Islet of Langerhans (tissue), 1 donor: ENCODE results near the gene KLHL11.
A peak's percentile ranks its signal among the peaks of the same experiment; 100 is the strongest.

Source experiments
- FAIRE-seq: peaks from one replicate; lab custom pipeline; 2011; peaks lifted over from hg19 to GRCh38; lab: Jason Lieb, UNC

Gene KLHL11

DNA sequence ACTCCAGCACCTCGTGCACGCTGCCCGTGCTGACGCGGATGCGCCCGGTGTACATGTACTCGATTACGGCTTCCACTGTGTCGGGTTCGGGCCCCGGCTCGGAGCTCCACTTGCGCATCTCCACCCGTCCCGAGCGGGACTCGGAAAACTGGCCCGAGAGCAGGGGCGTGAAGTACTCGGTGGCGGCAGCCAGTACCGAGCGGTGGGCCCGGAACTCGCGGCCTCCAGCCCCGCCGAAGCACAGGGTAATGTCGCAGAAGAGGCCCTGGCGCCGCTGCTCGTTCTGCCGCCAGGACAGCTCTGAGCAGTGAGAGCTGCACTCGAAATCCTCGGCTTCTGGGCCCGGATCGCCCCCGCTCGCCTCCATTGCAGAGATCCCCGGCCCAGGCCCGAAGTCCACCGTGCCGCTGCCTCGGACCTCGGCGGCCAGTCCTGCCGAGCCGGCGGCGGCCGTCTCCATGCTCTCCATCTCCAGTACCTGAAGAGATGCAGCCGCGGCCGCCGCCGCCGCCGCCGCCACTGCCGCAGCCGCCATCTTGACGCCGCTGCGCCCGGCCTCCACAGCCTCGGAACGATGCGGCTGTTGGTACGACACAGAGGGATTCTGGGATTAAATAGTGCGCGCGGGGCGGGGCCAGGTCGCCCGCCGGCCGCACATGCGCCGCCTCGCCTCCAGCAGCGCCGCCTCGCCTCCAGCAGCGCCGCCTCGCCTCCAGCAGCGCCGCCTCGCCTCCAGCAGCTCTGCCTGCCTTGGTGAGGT, at the start of gene KLHL11:
Gene KLHL11, minus strand, starts transcription at position 588 of the 760 bp plus-strand sequence. Its CDS starts 53 bp downstream, at position 535.
- no peak for FAIRE-seq

DNA sequence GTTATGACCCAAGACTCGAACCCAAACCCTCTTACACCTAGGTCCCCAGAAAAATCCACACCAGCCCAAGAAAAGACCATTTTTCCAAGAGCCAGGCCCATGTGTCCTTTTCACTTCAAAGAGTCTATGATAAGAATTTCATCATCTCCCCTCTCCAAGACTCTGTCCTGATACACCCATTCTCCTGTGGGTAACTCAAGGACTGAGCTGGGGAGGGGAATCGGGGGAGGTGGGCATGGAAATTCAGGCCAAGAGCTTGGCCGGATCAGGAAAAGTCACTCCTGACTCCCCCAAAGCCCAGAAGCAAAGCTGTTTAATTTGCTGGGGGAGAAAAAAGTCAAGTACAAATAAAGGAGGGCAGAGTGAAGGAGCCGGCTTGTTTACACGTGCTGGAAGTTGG, 49.8 kb upstream of the KLHL11 start:
- FAIRE-seq: no peak

DNA sequence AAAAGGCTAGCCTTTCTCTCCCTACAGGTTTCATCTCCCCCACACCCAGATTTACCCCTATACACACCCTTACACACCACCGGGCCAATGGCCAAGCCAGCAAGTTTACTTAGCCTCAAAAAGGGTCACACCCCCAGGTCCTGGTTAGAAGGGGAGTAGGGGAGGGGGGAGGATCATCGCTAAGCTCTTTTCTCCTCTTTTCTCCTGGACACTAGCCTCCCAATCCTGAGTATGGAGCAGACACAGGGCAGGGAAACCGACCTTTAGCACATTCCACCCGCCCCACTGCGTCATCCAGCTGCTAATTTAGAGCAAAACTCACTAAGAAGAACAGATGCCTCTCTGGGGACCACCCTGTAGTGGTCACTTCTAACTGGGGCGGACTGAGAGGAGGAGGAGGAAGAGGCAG, 49.1 kb upstream of the KLHL11 start:
- no peak for FAIRE-seq

DNA sequence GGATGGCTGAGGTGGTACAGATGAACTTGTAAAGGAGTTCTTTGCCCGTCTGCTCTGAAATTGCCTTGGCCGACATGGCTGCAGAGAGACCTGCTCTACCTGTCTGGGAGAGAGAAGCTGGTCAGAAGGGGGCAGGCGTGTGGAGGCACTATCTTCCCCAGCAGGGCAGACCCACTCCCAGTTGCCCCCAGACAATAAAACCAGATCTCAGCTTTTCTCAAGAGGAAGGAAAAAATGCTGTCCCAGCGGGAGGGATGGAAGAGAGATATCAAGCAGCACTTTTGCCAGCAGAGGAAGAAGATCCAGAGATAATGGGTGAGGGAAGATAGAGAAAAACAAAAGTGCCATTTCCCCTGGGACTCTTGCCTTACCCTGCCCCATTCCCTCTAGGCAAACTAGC, 48.6 kb upstream of the KLHL11 start:
- no peak for FAIRE-seq

GRCh38 chr17:41912925-41913324, 47.7 kb upstream of the KLHL11 start:
- no peak for FAIRE-seq

DNA sequence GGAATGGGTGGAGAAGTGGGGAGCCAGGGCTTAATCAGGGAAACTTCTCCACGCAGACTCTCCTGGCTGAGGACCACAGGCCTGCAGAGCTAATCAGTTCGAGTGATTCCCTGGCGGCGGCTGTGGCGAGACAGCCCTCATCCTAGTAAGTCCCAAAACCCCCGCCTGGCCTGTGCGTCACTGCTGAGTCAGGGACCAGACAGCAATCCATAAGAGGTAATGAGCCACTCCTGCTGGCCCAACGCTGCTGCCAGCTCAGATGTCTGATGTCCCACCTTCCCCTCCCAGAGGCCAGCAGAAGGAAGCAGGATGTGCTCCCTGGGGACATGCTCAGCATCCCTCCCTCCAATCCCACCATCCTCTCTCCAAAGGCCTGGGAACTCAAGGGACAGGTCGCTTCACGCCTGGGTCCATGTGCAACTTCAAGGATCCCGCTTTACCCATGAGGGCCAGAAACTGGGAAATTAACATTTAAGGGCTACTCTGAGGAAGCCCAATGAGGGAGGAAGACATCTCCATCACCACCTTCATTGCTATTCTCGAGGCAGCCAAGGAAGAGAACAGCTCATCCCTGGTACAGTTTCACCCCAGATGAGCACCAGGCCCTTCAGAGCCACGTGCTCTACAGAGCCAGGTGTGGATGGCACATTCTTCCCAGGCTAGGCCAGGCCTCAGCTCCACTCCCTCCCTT, 45.6 kb upstream of the KLHL11 start:
- no peak for FAIRE-seq

- no peak for FAIRE-seq
Observed at GRCh38 chr17:41909088-41909487, 43.9 kb upstream of the KLHL11 start.

DNA sequence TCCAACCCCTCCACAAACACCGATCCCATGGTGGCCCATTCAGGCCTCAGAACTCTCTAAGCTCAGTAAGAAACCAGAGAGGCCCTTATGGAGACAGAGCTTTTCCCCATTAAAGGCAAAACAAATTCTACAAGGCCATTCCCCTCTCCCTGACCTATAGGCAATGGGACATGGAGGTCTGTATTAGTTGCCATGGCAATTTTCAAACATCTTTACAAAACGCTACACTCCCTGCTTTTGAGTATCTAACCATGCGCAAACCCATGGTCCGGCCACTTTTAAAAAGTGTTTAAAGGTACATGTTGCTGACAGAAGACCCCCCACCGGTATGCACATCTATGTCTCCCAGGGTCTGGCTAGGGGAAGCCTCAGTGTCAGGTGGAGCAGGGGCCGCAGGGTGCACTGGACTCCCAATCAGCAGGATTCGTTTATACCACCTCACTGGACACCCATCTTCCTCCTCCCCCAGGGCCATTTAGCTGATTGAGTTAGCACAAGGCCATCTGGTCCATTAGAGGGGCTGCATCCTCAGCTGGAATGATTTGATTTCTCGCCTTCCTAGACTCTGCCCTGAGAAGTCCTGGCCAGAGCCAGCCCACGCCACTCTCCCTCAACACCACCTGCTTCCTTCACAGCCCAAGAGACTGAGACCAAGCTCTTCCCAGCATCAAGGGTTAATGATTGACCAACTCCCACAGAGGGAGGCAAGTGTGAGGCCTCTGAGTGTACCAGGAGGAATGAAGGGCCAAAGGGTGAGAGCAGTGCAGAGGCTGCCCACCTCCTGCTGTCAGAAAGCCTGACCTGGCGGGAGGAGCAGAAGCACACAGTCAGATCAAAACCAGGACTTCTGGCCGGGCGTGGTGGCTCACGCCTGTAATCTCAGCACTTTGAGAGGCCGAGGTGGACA, 42.7 kb upstream of the KLHL11 start:
- peak; percentile 85 for FAIRE-seq

GRCh38 chr17:41907185-41907556, 41.9 kb upstream of the KLHL11 start:
- FAIRE-seq: peak; percentile 83

DNA sequence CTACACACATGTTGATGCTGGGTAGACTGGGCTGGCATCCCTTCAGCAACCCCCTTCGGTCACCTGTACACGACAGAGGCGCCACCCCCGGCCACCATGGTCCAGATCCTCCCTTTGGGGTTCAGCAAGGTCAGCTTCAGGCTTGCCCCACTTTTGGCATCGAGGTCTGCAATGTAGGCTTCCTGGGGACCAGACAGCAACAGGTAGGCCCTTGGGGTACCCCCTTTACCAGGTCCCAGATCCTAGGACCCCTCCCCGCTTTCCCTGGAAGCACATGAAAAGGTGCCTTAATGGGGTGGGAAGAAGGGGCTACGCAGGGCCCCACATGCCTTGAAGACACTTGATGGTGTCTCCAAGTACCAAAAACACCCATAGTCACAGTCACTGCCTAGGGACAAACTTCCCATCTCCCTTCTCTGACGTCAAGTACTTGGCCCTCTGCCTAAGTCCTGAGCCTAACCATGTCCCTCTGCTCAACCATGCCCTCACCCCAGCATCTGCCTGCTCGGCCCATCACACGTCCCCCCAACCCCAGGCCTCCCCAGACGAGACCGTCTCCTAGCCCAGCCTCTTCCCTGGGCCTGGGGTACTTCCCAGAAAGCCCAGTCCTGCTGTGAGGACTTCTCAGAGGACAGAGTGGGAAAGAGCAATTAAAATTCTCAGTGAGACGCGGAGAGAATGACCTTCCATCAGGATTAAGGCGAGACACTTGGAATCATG, 41.4 kb upstream of the KLHL11 start:
- no peak for FAIRE-seq

DNA sequence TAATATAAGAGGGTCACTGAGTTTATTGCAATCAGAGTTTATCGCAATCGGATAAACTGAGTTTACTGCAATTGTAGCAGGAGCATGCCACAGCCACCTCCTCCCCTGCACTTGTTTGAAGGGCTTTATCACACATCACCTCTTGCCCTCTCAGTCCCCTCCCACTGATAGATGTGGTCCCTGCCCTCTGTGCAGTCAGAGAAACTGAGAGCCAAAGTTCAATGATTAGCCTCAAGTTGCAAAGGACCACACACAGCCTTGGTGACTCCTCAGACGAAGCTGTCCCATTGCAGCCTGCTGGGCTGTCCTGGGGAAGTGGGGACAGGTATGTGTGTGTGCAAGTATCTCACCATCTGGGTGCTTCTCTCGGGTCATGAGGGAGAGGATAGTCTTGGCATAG, 39.9 kb upstream of the KLHL11 start:
- no peak for FAIRE-seq

DNA sequence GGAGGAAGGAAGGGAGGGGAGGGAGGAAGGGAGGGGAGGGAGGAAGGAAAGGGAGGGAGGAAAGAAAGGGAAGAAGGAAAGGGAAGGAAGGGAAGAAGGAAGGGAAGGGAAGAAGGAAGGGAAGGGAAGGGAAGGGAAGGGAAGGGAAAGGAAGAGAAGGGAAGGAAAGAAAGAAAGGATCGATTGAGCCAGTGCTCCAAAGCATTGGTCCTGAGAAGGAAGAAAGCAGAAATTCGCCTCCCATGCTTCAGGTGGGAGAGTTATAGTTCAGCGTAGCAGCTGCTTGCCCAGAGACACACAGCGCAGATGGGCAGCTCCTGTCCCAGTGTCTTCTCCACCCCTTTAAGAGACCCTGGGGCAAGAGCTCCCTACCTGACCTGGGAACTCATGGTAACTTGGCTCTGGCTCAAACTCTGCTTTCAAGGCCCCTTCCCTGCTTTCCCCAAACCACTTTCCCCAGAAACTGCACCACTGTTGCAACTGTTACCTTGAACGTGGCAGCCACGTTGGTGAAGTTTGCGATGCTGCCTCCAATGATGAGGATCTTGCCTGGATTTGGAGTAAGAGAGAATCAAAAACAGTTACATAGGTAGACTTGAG, 39.1 kb upstream of the KLHL11 start:
- no peak for FAIRE-seq

DNA sequence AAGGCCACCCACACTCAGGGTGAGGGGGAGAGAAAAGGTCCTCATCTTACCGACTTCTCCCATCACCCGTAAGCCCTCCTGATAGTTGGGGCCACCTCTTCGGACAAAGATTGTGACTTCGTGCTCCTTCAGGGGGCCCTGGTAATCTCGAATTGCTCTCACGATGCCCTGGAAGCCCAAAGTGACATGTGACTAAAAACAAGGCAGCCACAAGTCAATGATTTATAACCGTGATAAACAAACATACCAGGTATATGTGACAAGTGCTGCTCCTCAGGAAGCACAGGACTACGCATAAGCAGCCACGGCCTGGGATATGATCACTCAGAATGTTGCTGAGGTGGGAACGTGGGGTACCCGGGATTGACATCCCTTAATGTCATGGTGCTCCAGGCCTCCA, 36.4 kb upstream of the KLHL11 start:
- no peak for FAIRE-seq

GRCh38 chr17:41896726-41897125, 31.5 kb upstream of the KLHL11 start:
- no peak for FAIRE-seq

- no peak for FAIRE-seq
Observed at GRCh38 chr17:41895617-41896016, 30.4 kb upstream of the KLHL11 start.

GRCh38 chr17:41894791-41895331, 29.6 kb upstream of the KLHL11 start:
- no peak for FAIRE-seq

- no peak for FAIRE-seq
Observed at GRCh38 chr17:41893384-41893783, 28.2 kb upstream of the KLHL11 start.

DNA sequence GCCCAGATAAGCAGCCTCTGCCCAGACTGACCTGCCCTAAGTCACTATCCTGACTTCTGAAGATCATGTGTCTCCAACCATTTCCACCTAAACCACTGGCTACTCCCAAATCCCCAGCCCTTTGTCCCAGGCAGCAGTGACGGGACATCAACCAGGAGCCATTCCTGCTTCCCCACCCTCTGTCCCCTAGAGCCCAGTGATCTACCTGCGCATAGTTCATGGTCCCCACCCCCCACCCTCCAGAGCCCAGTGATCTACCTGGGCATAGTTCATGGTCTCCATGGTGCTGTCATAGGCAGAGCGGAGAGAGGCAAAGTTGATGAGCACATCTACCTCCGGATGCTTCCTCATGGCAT, 26.8 kb upstream of the KLHL11 start:
- FAIRE-seq: no peak

GRCh38 chr17:41891135-41892020, 26.2 kb upstream of the KLHL11 start:
- no peak for FAIRE-seq

DNA sequence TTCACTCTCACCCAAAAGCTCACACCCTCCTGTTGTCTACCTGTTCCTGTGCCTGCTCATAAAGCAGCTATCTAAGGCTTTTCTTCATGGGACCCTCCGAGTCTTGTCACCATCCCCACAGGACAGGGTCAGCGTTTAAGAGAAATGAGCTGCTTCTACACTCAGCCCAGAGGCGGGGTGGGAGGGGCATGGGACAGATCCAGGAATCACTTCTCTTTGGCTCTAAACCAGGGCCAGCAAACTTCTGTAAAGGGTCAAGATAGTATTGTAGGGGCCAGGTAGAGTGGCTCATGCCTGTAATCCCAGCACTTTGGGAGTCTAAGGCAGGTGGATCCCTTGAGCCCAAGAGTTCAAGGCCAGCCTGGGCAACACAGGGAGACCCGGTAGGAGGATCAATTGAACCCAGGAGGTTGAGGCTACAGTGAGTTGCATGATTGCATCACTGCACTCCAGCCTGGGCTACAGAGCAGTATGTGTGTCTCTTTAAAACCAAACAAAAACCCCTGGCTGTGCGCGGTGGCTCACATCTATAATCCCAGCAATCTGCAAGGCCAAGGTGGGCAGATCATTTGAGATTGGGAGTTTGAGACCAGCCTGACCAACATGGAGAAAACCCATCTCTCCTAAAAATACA, 23.2 kb upstream of the KLHL11 start:
- FAIRE-seq: no peak
